Brain pericyte (primary cell): ENCODE results near the gene OR2AK2.
"Not testable (repeated sequence)": the region's sequence is repeated elsewhere in the genome, so short reads cannot be mapped to it uniquely, and the experiment has no call there.

ENCODE experiments used
- DNase-seq: peaks from one replicate; pipeline ENCODE4 v3.0.0-alpha.2; 2012; ENCODE audit warnings: low read depth, low spot score

OR2AK2 gene

GRCh38 chr1:247964933-247965332 lies at the start of gene OR2AK2:
Gene OR2AK2 (plus strand): TSS chr1:247965233. CDS start chr1:247965377, 144 bp downstream.
- no peak for DNase-seq

- DNase-seq, result no peak
Observed at GRCh38 chr1:247919952-247920351, 45.1 kb upstream of the OR2AK2 start, which contains the start of gene OR2T8. Gene OR2T8 (plus strand): TSS chr1:247920252. CDS start chr1:247921018, 766 bp downstream.

- DNase-seq, result no peak
Observed at GRCh38 chr1:247923941-247924340, 41.1 kb upstream of the OR2AK2 start.

GRCh38 chr1:247924868-247925267 lies 40.2 kb upstream of the OR2AK2 start, which contains the start of gene OR2AJ1:
Gene OR2AJ1 (plus strand): TSS chr1:247924889. CDS start chr1:247933769, 8,880 bp downstream.
- DNase-seq, result no peak

GRCh38 chr1:247933989-247934388 lies 31.0 kb upstream of the OR2AK2 start:
- DNase-seq, result no peak

- no peak for DNase-seq
Observed at GRCh38 chr1:247935781-247936180, 29.3 kb upstream of the OR2AK2 start.

- DNase-seq, result no peak
Observed at GRCh38 chr1:247936415-247936814, 28.6 kb upstream of the OR2AK2 start.

GRCh38 chr1:247936965-247937734 lies 27.9 kb upstream of the OR2AK2 start:
- not testable (repeated sequence) for DNase-seq

GRCh38 chr1:247942624-247943023 lies 22.4 kb upstream of the OR2AK2 start:
- DNase-seq, result no peak

- no peak for DNase-seq
Observed at GRCh38 chr1:247948558-247948957, 16.5 kb upstream of the OR2AK2 start, which contains the start of gene OR2L8. Gene OR2L8 (plus strand): TSS chr1:247948858. CDS start chr1:247948858, 0 bp downstream.

GRCh38 chr1:247953408-247953807 lies 11.6 kb upstream of the OR2AK2 start:
- DNase-seq, result no peak

- DNase-seq, result no peak
Observed at GRCh38 chr1:247961791-247962190, 3.2 kb upstream of the OR2AK2 start.

GRCh38 chr1:247962911-247963588 lies 2.0 kb upstream of the OR2AK2 start:
- no peak for DNase-seq

- no peak for DNase-seq
Observed at GRCh38 chr1:247966532-247967204, 1.6 kb downstream of the OR2AK2 start.

GRCh38 chr1:247992986-247993385 lies 28.0 kb downstream of the OR2AK2 start:
- no peak for DNase-seq

- DNase-seq, result no peak
Observed at GRCh38 chr1:247998811-247999210, 33.8 kb downstream of the OR2AK2 start.

- no peak for DNase-seq
Observed at GRCh38 chr1:248000169-248000568, 35.1 kb downstream of the OR2AK2 start.

- no peak for DNase-seq
Observed at GRCh38 chr1:248007778-248008177, 42.7 kb downstream of the OR2AK2 start.

GRCh38 chr1:248009681-248010080 lies 44.6 kb downstream of the OR2AK2 start:
- no peak for DNase-seq

- no peak for DNase-seq
Observed at GRCh38 chr1:248013229-248013710, 48.2 kb downstream of the OR2AK2 start, which contains the start of gene OR2L5. Gene OR2L5 (plus strand): TSS chr1:248013660. CDS start chr1:248021948, 8,288 bp downstream.

- DNase-seq, result no peak
Observed at GRCh38 chr1:248015803-248016202, 50.8 kb downstream of the OR2AK2 start.
